Activated naive CD8-positive, alpha-beta T cell treated with anti-CD3 and anti-CD28 coated beads, Interleukin-2, amount 50 U/mL, for 16 hours (primary cell): ENCODE measurements around the gene PPP1R2.

Experiments used
- DNase-seq: peaks from one replicate; pipeline ENCODE4 v3.0.0-alpha.2; 2020; ENCODE audit warnings: low read depth, low spot score

Gene PPP1R2

DNA sequence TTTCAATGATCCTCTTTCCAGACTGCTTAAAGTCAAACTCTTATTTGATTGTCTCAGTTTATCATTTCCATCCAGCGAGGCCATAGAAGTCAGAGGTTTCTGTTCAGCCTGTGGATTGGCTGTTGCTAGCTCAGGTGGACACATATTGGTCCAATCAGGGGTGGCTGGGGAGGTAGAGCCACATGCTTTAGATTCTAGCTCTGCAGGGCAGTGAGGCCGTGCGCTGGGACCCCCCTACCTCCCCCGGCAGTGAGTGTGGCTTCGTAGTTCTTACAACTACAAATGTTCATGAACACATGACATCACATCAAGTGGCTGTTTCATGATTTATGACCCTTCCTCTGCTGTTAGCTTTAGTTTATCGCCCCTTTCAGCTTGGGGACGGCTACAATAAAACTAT lies 22.6 kb upstream of the PPP1R2 start:
- DNase-seq, result no peak

DNA sequence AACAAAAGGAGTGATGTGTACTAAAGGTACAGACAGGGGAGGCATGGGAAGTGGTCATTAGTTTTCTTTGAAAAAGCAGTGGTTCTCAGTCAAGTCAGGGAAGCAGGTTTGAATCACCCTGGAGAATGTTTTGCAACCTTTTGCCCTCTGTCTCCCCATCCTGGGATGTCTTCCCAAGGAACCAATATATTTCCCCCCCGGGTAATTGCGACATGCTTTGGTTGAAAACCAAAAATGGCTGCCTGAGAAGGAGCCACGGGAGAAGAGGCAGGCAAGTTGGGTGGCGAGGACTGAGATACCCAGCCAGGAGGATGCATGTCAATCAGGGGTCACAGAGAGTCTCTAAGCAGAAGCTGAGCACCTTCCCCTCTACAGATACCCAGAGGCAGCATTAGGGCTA lies 20.2 kb upstream of the PPP1R2 start:
- no peak for DNase-seq

DNA sequence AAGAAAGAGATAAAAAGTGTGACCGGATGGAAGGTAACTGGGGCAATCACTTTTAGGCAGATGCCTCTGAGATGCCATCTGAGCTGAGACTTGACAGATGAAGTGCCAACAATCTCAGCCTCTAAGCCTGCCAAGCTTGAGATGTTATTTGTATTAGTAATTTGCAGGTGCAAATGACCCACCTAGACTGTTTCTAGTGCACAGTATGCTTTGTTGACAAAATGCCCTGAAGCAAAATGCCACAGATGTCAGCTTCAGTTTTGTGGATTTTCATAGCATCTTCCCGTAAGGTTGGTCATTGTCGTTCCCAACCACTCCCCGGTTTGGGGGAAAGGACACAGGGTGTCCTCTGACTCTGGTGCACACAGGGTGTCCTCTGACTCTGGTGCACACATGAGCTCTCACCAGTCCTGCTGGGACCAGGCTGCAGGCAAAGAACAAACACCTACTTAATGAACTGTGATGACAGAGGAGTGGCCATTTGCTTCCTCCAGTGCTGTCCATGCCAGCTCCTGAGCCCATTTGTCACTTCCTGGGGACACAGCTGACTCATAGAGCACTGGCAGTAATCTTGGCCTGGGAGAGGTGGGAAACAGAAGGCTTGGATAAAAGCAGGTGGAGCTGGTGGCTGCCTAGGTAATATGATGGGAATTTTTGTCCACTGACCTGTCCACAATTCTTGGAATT lies 16.7 kb upstream of the PPP1R2 start:
- DNase-seq, result no peak

GRCh38 chr3:195558602-195559001 lies 15.5 kb upstream of the PPP1R2 start:
- no peak for DNase-seq

DNA sequence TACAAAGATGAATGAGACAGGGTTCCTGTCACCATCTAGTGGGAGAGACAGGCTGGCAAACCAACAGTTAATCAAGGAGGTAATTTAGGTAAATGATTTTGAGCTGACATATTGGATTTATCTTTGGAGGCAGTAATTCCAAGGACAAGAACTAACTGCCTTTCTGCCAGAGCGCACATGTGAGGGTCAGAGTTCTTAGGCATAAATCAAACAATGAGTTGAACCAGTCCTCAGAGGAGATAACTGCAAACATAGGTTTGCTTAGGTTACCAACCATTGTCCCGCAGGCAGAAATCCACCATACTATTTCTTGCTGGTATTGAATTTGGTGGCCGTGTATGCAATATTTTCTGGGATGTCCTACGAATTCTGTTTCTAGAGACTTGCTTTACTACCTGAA lies 14.2 kb upstream of the PPP1R2 start:
- DNase-seq, result no peak

DNA sequence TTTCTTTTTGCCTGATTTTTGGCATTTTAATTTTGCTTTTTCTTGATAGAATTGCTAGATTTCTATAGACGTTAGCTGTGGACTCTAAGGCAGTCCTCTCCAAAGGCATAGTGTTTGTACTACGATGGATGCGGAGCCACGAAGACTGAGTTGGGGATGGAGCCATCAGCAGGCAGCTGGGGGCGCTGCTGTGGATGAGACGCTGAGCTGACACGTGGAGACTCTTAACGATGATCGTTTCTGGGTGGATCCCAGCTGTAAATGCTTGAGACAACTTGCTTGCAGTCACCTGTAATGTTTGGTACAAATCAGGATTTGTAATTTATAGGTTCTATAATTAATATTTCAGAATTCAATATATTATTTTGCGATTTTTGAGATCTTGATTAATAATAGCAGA lies 13.3 kb upstream of the PPP1R2 start:
- DNase-seq, result no peak

- no peak for DNase-seq
Measured at GRCh38 chr3:195555110-195555509, 12.0 kb upstream of the PPP1R2 start.

- DNase-seq, result no peak
Measured at GRCh38 chr3:195554458-195554857, 11.3 kb upstream of the PPP1R2 start.

DNA sequence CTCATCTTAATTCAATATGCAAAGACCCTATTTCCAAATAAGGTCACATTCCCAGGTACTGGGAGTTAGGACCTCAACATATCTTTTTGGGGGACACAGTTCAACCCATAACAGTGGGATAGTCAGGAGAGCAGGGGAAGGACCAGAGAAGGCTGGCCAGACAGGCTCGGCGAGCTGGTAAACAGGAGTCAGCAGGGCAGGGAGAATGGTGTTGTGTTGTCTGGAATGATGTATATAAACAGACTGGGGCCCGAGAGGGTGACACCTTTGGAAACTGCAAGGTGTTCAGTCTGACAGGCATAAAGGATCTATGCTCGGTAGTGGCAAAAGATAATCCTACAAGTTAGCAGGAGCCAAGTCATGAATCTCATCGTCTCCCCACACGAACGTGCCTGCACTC lies 10.1 kb upstream of the PPP1R2 start:
- DNase-seq, result no peak

GRCh38 chr3:195551381-195551978 lies 8.4 kb upstream of the PPP1R2 start:
- DNase-seq, result no peak

GRCh38 chr3:195550723-195551122 lies 7.6 kb upstream of the PPP1R2 start:
- DNase-seq, result no peak

GRCh38 chr3:195549931-195550519 lies 6.9 kb upstream of the PPP1R2 start:
- peak; percentile 30 for DNase-seq

DNA sequence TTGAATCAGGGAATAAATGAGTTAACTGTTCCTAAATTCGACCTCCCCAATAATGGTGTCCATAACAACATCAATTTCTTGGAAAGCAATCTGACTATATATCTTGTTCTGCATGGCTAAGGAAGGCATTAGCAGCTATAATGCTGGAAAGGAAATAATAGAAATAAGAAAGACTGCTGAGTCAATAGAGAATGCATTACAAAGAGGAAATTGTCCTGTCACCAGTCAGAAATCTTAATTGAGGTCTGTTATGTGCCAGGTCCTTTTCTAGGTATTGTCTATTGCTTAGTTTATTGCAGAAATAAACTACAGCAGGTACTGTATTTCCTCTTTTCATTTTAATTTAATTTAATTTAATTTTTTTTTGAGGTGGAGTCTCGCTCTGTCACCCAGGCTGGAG lies 5.9 kb upstream of the PPP1R2 start:
- DNase-seq, result no peak

DNA sequence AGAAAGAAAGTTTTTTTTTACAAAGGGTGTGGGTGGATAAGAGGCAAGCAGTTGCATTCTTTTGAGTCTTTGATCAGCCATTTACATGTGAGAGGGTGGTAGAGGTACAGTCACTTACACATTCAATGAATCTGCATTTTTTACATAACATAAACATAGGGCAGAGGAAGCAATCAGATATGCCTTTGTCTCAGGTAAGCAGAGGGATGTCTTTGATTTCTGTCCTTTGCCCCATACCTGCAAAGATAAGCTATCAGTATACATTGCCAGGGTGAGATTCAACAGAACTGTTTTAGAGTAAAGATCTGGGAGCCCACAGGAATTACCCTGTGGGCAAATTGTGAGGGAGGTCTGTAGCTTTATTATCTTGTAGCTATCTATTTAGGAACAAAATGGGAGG lies 5.4 kb upstream of the PPP1R2 start:
- no peak for DNase-seq

DNA sequence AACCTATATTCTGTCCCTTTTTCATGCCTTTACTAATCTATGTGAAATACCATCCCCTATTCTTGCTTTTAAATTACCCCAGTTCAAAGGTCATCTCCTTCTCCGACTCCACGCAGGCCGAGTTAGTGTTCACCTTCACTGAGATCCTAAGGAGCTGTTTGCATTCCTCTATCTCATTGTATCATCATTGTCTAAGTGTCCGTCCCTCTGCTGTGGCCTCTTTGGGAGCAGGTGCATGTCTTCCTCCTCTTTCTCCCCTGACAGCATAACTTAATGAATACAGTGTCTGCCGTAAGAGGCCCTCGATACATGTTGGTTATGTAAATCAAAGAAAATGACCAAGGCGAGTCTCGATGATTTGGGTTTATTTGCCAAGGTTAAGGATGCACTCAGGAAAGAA lies 4.9 kb upstream of the PPP1R2 start:
- no peak for DNase-seq

GRCh38 chr3:195546130-195546560 lies 3.0 kb upstream of the PPP1R2 start:
- DNase-seq, result no peak

- no peak for DNase-seq
Measured at GRCh38 chr3:195544634-195545033, 1.5 kb upstream of the PPP1R2 start.

DNA sequence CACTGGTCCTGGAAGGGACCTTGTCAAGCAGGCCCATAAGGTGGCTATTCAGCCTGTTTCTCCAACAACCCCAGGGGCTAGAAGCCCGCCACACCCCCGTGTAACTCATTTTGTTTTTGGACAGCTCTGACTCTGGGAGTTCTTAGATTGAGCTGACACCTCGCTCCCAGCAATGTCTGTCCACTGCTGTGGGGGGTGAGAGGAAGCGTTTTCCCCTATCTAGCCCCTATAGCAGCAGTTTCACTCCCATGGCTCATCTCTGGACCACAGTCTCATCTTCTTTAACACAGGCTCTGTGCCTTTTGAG lies 1.1 kb upstream of the PPP1R2 start:
- DNase-seq, result no peak

GRCh38 chr3:195543500-195544229 lies 540 bp upstream of the PPP1R2 start:
- no peak for DNase-seq

GRCh38 chr3:195542316-195542697 lies 818 bp downstream of the PPP1R2 start:
- no peak for DNase-seq

DNA sequence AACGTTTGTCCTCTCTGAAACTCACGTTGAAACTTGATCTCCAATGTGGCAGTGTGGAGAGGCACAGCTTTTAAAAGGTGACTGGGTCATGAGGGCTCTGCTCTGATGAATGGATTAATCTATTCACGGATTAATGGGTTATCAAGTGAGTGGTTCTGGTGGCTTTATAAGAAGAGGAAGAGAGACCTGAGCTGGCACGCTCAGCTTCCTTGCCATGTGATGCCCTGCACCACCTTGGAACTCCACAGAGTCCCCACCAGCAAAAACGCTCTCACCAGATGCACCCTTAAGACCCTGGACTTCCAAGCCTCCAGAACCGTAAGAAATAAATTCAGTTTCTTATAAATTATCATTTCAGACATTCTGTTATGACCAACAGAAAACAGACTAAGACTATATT lies 2.6 kb downstream of the PPP1R2 start:
- DNase-seq, result no peak

GRCh38 chr3:195540027-195540426 lies 3.1 kb downstream of the PPP1R2 start:
- DNase-seq, result no peak

- no peak for DNase-seq
Measured at GRCh38 chr3:195539479-195539878, 3.6 kb downstream of the PPP1R2 start.
